Measurements from ENCODE around the gene MSANTD7.

MSANTD7 gene

GRCh38 chr10:14884082-14884481 is 46.0 kb downstream of the MSANTD7 start:
- DNase-seq (ENCODE audit: low spot score), result no peak

Measured in HuH-7.5 (cell line).